K562 (cell line): ENCODE data around the gene ATP6V0A1. TPM values are rescaled to one million over a fixed set of nuclear protein-coding genes. Genes with fewer than 3 reads are reported as not detected.
A peak's percentile ranks its signal among the peaks of the same experiment; 100 is the strongest.

Experiments
- DNMT1 ChIP-seq: fragments of 450-650 bp; IDR thresholded peaks from 2 replicates; pipeline ENCODE4 v1.6.1; 2016; ENCODE audit warnings: antibody characterized with exemption, mild to moderate bottlenecking
- ESRRA ChIP-seq: fragments of 450-650 bp; IDR thresholded peaks from 2 replicates; pipeline ENCODE4 v1.6.1; 2014; ENCODE audit warnings: low read depth, mild to moderate bottlenecking, moderate library complexity, borderline replicate concordance
- HIVEP1 ChIP-seq: fragments of 250-450 bp; sonication (Bioruptor Pico); IDR thresholded peaks from 2 replicates; pipeline ENCODE4 v1.4.0; 2020; ENCODE audit warnings: mild to moderate bottlenecking
- HMGN3 ChIP-seq: IDR thresholded peaks from 2 replicates; pipeline ENCODE4 v1.6.1; 2011; ENCODE audit warnings: borderline replicate concordance, low read depth, mild to moderate bottlenecking, mixed read lengths, low read length; ENCODE audit not compliant: insufficient read length; ENCODE audit errors: extremely low read depth
- NCOA6 ChIP-seq: fragments of 450-650 bp; IDR thresholded peaks from 2 replicates; pipeline ENCODE4 v1.6.1; 2017; ENCODE audit warnings: mild to moderate bottlenecking
- NFXL1 ChIP-seq: fragments of 450-650 bp; formaldehyde crosslinking; IDR thresholded peaks from 2 replicates; pipeline ENCODE4 v1.4.0; 2021; ENCODE audit warnings: mild to moderate bottlenecking
- NR2F6 ChIP-seq: fragments of 450-650 bp; formaldehyde crosslinking; IDR thresholded peaks from 2 replicates; pipeline ENCODE4 v1.4.0; 2020; ENCODE audit warnings: mild to moderate bottlenecking
- POLR2A ChIP-seq: fragments of 450-650 bp; conservative IDR thresholded peaks from 2 replicates; pipeline ENCODE4 v1.6.1; 2016
- POLR2AphosphoS2 ChIP-seq: IDR thresholded peaks from 2 replicates; pipeline ENCODE4 v1.6.1; 2012; ENCODE audit warnings: low read length, improper control_type of control experiment
- RBM22 ChIP-seq: fragments of 200-400 bp; formaldehyde crosslinking; IDR thresholded peaks from 2 replicates; pipeline ENCODE4 v1.6.1; 2018; ENCODE audit warnings: low read length, low read depth; ENCODE audit not compliant: poor library complexity, severe bottlenecking
- ZC3H8 ChIP-seq: fragments of 450-650 bp; IDR thresholded peaks from 2 replicates; pipeline ENCODE4 v1.6.1; 2017
- ZFP1 ChIP-seq: fragments of 450-650 bp; formaldehyde crosslinking; IDR thresholded peaks from 2 replicates; pipeline ENCODE4 v1.4.0; 2020; ENCODE audit warnings: mild to moderate bottlenecking, mixed read lengths
- ZNF121 ChIP-seq: sonication (generic); formaldehyde crosslinking; conservative IDR thresholded peaks from 2 replicates; pipeline ENCODE4 v1.8.0; 2022; ENCODE audit warnings: missing genetic modification reagents
- ZNF133 ChIP-seq: fragments of 250-450 bp; sonication (Bioruptor Pico); IDR thresholded peaks from 2 replicates; pipeline ENCODE4 v1.4.0; 2020; ENCODE audit warnings: mild to moderate bottlenecking
- ZNF217 ChIP-seq: sonication (generic); formaldehyde crosslinking; IDR thresholded peaks from 2 replicates; pipeline ENCODE4 v1.8.0; 2022; ENCODE audit warnings: mild to moderate bottlenecking, missing genetic modification reagents
- ZNF707 ChIP-seq: fragments of 250-450 bp; sonication (Bioruptor Pico); conservative IDR thresholded peaks from 2 replicates; pipeline ENCODE4 v1.8.0; 2022; ENCODE audit warnings: inconsistent platforms, mild to moderate bottlenecking, moderate library complexity
- polyA plus RNA-seq, 8 experiments: library from polyadenylated mRNA; depleted of rRNA in 4 of 8; stranded (reverse) in 5 of 8; unstranded in 3 of 8; fragments of >200 nt; fragmentation: Nextera tagmentation in 2 of 8; fragmentation: Illumina TruSeq in 1 of 8; extraction: Ambion mirVana in 2 of 8; extraction: Trizol in 1 of 8; gene quantifications; 2 replicates each; pipeline versions ENCODE4 v1.2.1 to v1.2.3, GENCODE V29; 2011 to 2014; ENCODE audit warnings: inconsistent platforms in 1 of 8, missing spikeins in 1 of 8
- total RNA-seq, 7 experiments: library from RNA; depleted of rRNA in 6 of 7; stranded (reverse); fragments of >200 nt in 6 of 7; fragmentation: Illumina TruSeq in 2 of 7; extraction: Trizol in 2 of 7; gene quantifications; 2 replicates each; pipeline versions ENCODE4 v1.2.1 to v1.2.3, GENCODE V29; 2011 to 2021; ENCODE audit warnings: low replicate concordance in 1 of 7
- TF ChIP-seq, protein P1 (sequence below): sonication (generic); formaldehyde crosslinking; IDR thresholded peaks from 2 replicates; pipeline ENCODE4 v1.8.1; 2023; ENCODE audit warnings: mild to moderate bottlenecking, missing genetic modification reagents
- TF ChIP-seq, protein P2 (sequence below): IDR thresholded peaks from 2 replicates; pipeline ENCODE4 v1.6.1; 2016; ENCODE audit warnings: missing genetic modification characterization, missing compliant biosample characterization
- TF ChIP-seq, protein P3 (sequence below): fragments of 450-650 bp; IDR thresholded peaks from 2 replicates; pipeline ENCODE4 v1.6.1; 2018; ENCODE audit warnings: mild to moderate bottlenecking, low read depth; ENCODE audit not compliant: partially characterized antibody
- TF ChIP-seq, protein P4 (sequence below): fragments of 200-800 bp; sonication (Bioruptor generic); IDR thresholded peaks from 2 replicates; pipeline ENCODE4 v1.6.1; 2017; ENCODE audit warnings: missing genetic modification characterization, missing compliant biosample characterization
- TF ChIP-seq, protein P5 (sequence below): conservative IDR thresholded peaks from 2 replicates; pipeline ENCODE4 v1.6.1; 2011; ENCODE audit warnings: low read depth, mild to moderate bottlenecking, low read length; ENCODE audit not compliant: control insufficient read depth

ATP6V0A1 gene
- total and polyA plus RNA-seq, 9 of the 15 experiments (the other 6 are each of a cell fraction or from before 2014, with no cell fraction given): 11.8 to 158 (median 75.5) TPM

DNA sequence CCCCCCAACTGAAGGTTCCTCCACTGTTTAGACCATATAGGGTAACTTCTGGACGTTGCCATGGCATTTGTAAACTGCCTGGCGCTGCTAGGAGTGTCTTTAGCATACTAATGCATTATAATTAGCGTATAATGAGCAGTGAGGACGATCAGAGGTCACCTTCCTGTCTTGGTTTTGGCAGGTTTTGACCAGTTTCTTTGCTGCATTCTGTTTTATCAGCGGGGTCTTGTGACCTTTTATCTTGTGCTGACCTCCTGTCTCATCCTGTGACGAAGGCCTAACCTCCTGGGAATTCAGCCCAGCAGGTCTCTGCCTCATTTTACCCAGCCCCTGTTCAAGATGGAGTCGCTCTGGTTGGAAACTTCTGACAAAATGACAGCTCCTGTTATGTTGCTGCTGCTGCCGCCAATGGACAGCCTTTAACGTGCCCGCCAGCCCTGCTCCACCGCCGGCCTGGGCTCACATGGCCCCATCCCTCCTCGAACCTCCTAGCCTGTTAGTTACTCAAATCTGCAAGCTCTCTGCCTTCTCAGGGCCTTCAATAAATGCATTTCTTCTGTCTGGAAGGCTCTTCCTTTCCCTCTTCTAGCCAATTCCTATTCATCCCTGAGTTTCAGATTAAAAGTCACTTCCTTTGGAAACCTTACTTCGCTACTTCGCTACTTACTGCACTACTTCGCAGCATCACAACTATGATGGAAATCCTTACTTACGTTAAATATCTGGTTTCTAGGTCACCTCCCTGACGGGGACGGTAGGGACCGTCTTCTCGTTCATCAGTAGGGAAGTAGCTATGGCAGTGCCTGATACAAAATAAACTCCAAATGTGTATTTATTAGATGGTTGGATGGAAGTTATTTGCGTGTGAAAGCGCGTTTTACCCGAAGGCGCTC, 76.7 kb downstream of the ATP6V0A1 start (continued):
- TF ChIP-seq NCOA6 (no peak), POLR2A (no peak), ZNF121 (no peak), RBM22 (no peak), NR2F6 (CRISPR knock-in tag) (peak; percentile 64; the same call in 1 of the 2 replicates), ZC3H8 (no peak), ZFP1 (CRISPR knock-in tag) (peak; percentile 76), ESRRA (peak; percentile 73), ZNF217 (CRISPR knock-in tag) (no peak), DNMT1 (no peak), POLR2AphosphoS2 (no peak), ZNF707 (peak; percentile 76), HIVEP1 (CRISPR knock-in tag) (peak; percentile 97), ZNF133 (peak; percentile 94), NFXL1 (CRISPR knock-in tag) (peak; percentile 89), HMGN3 (no peak)
- TF ChIP-seq, protein P1, sequence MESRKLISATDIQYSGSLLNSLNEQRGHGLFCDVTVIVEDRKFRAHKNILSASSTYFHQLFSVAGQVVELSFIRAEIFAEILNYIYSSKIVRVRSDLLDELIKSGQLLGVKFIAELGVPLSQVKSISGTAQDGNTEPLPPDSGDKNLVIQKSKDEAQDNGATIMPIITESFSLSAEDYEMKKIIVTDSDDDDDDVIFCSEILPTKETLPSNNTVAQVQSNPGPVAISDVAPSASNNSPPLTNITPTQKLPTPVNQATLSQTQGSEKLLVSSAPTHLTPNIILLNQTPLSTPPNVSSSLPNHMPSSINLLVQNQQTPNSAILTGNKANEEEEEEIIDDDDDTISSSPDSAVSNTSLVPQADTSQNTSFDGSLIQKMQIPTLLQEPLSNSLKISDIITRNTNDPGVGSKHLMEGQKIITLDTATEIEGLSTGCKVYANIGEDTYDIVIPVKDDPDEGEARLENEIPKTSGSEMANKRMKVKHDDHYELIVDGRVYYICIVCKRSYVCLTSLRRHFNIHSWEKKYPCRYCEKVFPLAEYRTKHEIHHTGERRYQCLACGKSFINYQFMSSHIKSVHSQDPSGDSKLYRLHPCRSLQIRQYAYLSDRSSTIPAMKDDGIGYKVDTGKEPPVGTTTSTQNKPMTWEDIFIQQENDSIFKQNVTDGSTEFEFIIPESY (CRISPR knock-in tag): no peak
- TF ChIP-seq, protein P2, sequence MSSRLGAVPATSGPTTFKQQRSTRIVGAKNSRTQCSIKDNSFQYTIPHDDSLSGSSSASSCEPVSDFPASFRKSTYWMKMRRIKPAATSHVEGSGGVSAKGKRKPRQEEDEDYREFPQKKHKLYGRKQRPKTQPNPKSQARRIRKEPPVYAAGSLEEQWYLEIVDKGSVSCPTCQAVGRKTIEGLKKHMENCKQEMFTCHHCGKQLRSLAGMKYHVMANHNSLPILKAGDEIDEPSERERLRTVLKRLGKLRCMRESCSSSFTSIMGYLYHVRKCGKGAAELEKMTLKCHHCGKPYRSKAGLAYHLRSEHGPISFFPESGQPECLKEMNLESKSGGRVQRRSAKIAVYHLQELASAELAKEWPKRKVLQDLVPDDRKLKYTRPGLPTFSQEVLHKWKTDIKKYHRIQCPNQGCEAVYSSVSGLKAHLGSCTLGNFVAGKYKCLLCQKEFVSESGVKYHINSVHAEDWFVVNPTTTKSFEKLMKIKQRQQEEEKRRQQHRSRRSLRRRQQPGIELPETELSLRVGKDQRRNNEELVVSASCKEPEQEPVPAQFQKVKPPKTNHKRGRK (tag): no peak
- TF ChIP-seq, protein P3, sequence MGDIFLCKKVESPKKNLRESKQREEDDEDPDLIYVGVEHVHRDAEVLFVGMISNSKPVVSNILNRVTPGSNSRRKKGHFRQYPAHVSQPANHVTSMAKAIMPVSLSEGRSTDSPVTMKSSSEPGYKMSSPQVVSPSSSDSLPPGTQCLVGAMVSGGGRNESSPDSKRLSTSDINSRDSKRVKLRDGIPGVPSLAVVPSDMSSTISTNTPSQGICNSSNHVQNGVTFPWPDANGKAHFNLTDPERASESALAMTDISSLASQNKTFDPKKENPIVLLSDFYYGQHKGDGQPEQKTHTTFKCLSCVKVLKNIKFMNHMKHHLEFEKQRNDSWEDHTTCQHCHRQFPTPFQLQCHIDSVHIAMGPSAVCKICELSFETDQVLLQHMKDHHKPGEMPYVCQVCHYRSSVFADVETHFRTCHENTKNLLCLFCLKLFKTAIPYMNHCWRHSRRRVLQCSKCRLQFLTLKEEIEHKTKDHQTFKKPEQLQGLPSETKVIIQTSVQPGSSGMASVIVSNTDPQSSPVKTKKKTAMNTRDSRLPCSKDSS: no peak
- TF ChIP-seq, protein P4, sequence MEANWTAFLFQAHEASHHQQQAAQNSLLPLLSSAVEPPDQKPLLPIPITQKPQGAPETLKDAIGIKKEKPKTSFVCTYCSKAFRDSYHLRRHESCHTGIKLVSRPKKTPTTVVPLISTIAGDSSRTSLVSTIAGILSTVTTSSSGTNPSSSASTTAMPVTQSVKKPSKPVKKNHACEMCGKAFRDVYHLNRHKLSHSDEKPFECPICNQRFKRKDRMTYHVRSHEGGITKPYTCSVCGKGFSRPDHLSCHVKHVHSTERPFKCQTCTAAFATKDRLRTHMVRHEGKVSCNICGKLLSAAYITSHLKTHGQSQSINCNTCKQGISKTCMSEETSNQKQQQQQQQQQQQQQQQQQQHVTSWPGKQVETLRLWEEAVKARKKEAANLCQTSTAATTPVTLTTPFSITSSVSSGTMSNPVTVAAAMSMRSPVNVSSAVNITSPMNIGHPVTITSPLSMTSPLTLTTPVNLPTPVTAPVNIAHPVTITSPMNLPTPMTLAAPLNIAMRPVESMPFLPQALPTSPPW: peak; percentile 9; the same call in 1 of the 2 replicates
- TF ChIP-seq, protein P5, sequence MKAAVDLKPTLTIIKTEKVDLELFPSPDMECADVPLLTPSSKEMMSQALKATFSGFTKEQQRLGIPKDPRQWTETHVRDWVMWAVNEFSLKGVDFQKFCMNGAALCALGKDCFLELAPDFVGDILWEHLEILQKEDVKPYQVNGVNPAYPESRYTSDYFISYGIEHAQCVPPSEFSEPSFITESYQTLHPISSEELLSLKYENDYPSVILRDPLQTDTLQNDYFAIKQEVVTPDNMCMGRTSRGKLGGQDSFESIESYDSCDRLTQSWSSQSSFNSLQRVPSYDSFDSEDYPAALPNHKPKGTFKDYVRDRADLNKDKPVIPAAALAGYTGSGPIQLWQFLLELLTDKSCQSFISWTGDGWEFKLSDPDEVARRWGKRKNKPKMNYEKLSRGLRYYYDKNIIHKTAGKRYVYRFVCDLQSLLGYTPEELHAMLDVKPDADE: no peak
